Medulla oblongata (tissue), 1 donor: ENCODE data around the gene MON1A.
"Not testable (repeated sequence)": the region's sequence is repeated elsewhere in the genome, so short reads cannot be mapped to it uniquely, and the experiment has no call there.

Experiments
- DNase-seq: peaks from one replicate; pipeline ENCODE4 v3.0.0-alpha.2; 2015; ENCODE audit errors: extremely low spot score

The MON1A gene, protein sequence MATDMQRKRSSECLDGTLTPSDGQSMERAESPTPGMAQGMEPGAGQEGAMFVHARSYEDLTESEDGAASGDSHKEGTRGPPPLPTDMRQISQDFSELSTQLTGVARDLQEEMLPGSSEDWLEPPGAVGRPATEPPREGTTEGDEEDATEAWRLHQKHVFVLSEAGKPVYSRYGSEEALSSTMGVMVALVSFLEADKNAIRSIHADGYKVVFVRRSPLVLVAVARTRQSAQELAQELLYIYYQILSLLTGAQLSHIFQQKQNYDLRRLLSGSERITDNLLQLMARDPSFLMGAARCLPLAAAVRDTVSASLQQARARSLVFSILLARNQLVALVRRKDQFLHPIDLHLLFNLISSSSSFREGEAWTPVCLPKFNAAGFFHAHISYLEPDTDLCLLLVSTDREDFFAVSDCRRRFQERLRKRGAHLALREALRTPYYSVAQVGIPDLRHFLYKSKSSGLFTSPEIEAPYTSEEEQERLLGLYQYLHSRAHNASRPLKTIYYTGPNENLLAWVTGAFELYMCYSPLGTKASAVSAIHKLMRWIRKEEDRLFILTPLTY

DNA sequence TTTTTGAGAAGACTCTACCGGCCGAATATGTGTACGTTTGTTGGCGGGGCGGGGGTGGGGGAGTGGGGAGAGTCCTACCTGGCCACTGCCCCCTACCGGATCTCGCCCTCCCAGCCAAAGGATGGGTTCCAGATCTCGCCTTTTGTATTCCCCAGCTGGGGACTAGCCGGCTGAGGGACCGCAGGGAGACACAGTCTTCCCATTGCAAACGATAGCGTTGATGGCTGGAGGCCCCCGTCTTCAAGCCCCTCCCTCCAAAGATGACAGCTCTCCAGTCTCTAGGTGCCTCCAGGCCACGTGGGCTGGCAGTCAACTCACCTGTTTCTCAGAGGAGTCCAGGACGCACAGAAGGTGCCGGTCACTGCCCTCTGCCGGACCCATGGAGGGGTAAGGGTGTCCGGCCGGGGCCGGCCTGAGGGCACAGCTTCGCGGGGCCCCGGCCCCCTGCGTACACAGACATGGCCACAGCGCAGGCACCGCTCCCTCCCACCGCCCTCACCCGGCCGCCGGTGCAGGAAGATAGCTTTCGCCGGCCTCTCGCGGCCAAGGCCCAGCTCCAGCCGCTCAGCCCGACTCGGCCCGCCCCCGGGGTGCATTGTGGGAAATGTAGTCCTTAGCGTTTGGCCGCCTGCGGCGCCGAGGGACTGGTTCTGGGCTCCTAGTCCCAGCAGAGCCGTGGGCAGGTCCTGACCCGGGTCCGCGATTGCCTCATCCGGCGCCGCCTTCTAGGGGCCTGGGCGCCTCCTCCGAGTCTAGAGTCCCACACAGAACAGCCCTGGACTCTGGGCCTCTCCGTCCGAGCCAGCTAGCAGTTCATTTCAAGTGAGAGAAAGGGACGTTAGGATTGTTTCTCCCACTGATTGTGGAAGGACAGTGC lies at the start of gene MON1A:
MON1A (minus strand) TSS at position 521 of the 877 bp plus-strand sequence. CDS start 16,465 bp downstream, outside the sequence.
- DNase-seq = peak; percentile 94

DNA sequence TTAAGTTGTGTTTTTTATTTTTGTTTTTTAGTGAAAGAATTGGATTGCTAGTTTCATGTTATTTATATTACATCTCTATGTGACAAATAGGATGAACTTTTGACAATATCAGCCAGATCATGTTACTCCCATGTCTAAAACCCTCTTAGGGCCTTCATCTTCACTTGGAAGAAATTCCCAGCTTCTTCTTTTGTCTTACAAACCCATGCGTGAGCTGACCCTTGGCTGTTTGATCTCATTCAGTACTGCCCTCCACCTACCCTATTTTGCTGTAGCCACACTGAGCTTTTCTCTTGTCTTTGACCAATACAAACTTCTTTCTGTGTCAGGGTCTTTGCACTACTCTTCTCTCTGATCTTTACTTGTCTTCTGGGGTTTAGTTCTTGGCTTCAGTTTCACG lies 47.3 kb upstream of the MON1A start:
- DNase-seq = no peak

DNA sequence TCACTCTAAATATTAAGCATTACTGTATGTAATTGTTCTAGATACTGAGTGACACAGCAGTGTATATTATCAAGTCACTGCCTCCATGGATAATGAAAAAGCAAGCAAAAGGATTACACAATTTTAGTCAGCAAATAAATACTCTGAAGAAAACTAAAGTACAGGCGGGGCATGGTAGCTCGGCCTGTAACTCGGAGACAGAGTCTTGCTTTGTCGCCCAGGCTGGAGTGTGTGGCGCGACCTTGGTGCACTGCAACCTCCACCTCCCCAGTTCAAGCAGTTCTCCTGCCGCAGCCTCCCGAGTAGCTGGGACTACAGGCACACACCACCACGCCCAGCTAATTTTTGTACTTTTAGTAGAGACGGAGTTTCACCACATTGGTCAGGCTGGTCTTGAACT lies 43.0 kb upstream of the MON1A start:
- DNase-seq = no peak

DNA sequence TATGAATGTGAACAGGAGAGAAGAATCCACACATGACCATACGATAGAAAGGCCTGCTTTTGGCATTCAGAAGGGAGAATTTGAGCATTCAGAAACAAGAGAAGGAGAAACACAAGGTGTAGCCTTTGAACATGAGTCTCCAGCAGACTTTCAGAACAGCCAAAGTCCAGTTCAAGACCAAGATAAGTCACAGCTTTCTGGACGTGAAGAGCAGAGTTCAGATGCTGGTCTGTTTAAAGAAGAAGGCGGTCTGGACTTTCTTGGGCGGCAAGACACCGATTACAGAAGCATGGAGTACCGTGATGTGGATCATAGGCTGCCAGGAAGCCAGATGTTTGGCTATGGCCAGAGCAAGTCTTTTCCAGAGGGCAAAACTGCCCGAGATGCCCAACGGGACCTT lies 38.7 kb upstream of the MON1A start:
- no peak for DNase-seq

DNA sequence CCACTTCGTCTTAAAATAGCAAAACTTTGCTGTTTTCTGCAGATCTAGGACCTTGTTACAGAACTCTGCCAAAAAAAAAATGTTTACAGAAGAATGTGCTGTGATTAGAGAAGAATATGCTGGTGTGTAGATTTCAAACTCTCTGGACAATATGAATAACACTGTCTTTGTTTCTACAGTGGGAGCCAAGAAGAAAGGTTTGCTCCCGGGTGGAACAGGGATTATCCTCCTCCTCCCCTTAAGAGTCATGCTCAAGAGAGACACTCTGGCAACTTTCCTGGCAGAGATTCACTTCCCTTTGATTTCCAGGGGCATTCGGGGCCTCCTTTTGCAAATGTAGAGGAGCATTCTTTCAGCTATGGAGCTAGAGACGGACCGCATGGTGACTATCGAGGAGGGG lies 37.7 kb upstream of the MON1A start:
- peak; percentile 7 for DNase-seq

DNA sequence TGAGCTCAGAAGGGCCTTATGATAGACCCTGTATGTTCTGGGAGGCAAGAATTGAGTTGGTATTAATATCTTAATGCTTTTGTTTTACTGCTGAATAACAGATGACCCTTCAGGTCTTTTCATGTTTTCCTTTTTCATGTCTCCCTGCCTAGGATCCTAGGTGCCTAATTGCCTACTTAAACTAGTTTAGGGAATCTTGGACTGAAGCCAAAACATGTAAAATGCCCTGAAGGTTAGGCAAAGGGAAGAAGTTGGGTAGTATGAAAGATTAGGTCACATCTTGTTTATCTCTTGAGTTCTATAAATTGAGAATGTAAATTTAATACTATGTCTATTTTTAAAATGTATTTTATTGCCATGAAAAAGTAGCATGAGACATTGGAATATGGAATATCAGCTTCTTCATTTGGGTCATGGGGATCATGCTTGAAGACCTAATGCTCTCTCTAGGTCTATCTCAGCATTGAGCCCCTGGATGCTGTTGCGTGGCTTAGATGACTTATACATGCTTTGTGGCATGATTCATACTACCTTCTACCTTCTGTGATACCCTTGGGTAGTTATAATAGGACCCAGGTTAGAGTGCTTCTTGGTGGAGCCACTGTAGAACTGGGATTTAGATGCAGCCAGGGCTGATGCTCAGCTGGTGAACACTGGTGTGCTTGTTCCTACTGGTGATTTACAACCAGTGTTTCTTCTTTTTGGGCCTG lies 36.8 kb upstream of the MON1A start:
- no peak for DNase-seq

DNA sequence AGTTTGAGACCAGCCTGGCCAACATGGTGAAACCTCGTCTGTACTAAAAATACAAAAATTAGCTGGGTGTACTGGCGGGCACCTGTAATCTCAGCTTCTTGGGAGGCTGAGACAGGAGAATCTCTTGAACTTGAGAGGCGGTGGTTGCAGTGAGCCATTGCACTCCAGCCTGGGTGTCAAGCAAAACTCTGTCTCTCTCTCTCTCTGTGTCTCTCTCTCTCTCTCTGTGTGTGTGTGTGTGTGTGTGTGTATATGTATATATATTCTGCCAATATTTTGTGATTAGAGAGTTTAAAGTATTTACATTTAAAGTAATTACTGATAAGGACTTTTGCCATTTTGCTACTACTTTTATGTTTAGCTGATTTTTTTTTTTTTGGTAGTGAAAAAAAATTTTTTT lies 26.0 kb upstream of the MON1A start:
- DNase-seq = no peak

DNA sequence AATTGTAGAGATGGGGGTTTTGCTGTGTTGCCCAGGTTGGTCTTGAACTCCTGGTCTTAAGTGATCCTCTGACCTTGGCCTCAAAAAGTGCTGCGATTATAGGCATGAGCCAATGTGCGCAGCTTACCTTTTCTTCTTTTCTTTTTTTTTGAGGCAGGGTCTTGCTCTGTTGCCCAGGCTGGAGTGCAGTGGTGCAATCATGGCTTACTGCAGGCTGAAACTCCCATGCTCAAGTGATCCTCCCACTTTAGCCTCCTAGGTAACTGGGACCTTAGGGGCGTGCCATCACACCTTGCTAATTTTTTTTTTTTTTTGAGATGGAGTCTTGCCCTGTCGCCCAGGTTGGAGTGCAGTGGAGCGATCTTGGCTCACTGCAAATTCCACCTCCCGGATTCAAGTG lies 23.3 kb upstream of the MON1A start:
- DNase-seq = no peak

DNA sequence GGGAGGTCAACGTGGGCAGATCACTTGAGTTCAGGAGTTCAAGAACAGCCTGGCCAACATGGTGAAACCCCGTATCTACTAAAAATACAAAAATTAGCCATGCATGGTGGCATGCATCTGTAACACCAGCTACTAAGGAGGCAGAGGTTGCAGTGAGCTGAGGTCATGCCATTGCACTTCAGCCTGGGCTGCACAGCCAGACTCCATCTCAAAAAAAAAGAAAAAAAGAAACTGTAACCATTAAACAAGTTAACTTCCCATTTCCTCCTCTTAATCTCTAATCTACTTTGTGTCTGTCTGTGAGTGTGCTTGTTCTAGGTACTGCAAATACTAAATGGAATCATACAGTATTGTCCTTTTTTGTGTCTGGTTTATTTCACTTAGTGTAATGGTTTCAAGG lies 13.0 kb upstream of the MON1A start:
- DNase-seq = no peak

DNA sequence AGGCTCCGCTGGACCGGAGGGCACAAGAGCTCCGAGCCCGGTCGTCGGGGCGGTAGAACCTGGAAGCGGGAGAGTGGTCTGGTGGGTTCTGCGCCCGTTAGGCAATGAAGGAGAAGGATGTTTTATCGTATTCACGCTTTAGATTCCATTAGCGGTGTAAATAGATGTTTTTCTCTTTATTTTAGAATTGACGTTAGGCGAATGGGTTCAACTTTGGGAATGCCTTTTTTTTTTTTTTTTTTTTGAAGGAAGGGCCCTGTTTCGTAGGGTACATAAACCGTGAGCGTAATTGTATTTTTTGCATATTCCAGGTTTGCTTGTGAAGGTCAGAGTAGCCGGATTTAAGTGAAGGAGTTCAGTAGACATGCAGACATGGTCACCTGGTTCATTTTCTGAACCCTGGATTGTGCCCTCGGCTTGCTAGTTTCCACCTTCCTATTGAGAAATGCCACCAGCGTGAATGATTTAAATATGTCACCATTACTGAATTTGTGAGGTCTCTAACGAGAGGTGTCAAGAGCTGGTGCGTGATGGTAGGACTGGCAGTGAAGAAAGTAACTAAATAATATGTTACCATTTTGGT lies 11.1 kb upstream of the MON1A start:
- no peak for DNase-seq

DNA sequence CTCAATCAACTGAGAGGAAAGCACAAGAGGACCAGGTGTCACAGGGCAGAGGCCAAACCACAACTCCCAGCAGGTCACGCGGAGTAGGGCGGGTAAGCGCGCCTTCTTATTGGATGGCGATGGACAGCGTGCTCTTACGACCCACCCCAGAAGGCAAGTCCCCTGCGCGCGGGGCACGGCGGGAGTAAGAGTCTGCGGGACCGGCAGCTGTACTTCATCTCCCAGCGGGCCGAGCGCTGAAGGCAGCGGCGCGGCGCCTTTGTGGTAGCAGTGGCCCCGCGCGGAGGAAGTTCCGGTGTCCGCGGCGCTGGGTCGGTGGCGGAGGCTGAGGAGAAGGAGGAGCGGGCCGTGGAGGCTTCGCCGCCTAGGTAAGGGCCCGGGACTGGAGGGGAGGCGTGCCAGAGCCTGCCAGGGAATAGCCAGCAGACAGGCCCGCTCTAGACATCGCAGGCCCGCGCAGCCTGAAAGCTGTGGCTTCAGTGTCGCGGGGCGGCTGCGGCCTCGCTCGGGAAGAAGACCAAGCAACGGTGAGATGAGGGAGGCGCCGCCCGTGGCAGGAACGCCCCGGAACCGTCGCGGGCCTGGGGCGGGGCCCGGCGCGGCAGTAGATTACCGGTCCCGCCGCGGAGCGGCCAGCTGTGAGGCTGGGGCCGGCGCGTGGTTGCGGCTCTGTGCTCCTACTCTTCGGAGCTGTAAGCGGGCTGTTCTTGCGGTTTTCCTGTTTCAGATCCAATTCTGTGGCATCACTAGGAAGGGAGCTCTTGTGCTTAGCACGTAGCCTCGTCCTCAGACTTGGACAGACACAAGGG lies 10.5 kb upstream of the MON1A start, which contains the start of gene RBM6:
RBM6 (plus strand) TSS at position 293 of the 809 bp plus-strand sequence. CDS start 22,492 bp downstream, outside the sequence.
- DNase-seq = peak; percentile 99

DNA sequence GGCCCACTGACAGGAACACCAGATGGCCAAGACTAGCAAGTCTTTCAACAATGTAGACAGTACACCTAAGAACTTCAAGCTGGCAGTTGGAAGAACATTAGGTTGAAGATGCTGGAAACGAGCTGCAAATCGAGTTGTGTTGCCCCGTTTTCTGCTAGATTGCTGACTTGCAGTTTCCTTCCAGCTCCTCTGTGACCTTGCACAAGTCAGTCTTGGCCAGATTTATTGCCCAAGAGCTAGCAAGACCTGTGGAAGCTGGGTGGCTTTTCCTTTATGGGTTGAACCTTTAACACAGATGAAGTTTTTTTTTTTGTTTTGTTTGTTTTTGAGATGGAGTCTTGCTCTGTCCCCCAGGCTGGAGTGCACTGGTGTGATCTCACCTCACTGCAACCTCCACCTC lies 7.5 kb upstream of the MON1A start:
- DNase-seq = no peak

DNA sequence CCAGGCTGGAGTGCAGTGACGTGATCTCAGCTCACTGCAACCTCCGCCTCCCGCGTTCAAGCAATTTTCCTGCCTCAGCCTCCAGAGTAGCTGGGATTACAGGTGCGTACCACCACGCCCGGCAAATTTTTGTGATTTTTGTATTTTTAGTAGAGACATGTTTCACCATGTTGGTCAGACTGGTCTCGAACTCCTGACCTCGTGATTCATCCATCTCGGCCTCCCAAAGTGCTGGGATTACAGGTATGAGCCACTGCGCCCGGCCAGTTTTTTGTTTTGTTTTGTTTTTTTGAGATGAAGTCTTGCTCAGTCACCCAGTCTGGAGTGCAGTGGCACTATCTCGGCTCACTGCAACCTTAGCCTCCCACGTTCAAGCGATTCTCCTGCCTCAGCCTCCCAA lies 2.7 kb upstream of the MON1A start:
- not testable (repeated sequence) for DNase-seq

DNA sequence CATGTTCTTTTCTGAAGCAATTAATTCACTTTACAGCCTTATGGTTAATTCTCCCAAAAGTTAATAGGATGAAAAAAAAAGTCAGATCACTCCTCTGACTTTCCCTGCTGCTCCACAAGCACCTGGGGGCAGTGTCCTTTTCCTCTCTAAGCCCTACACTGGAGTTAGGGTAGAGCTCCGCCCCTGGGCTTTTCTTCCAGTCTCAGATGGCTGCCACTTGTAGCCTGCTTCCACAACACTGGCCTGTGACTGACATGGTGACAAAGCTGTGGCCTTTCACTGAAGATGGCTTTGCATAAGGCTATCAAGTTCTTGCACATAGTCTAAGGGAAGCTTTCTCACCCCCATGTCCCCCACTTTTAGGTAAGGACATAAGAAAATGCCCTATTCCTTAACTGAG lies 1.3 kb upstream of the MON1A start:
- DNase-seq = no peak

DNA sequence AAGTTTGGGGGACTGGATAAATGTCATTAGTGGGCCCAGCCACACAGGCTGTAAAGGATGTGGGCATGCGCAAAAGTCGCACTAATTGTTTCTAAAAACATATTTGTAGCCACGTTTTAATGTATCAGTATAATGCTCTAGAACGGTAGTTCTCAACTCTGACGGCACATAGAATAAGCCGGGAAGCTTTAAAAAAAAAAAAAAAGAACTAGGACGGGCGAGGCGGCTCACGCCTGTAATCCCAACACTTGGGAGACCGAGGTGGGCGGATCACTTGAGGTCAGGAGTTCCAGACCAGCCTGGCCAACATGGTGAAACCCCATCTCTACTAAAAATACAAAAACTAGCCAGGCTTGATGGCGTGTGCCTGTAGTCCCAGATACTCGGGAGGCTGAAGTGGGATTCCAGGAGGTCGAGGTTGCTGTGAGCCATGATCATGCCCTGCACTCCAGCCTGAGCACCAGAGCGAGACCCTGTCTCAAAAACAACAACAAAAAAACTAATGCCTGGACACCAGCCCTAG lies 618 bp upstream of the MON1A start:
- no peak for DNase-seq

DNA sequence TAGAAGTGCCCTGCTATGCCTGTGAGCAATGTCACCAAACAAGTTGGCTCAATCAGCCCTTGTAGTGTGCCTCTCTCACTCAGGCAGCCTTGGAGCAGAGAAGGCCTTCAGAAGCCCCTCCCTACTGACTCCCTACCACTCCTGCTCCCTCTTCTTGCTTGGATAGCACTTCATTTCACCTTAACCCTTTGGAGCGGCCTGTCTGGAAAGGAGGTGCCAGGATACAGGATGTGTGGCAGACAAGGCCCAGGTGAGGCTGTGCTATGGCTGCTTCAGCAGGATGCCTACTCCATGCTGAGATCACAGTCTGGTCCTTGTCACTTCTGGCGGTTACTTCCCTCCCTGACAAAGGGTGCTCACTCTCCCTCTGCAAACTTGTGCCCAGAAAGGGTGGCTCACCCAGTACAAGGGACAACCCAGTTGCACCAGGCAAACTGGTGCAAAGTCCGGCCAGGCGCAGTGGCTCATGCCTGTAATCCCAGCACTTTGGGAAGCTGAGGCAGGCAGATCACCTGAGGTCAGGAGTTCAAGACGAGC lies 1.1 kb downstream of the MON1A start:
- DNase-seq = no peak

DNA sequence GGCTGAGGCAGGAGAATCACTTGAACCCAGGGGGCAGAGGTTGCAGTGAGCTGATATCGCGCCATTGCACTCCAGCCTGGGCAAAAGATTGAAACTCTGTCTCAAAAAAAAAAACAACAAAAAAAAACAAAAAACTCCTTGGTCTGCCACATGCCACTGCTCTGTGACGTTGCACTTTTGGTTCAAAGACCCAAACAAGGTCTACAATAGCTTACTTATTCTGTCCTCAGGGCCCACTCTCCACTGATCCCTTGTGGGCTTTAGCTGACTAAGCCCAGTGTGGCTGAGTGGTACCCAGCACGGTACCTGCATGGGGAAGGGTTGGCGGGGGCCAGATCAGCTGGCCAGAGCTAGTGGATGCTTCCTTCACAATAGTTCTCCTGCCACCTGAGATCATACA lies 1.8 kb downstream of the MON1A start:
- DNase-seq = no peak

DNA sequence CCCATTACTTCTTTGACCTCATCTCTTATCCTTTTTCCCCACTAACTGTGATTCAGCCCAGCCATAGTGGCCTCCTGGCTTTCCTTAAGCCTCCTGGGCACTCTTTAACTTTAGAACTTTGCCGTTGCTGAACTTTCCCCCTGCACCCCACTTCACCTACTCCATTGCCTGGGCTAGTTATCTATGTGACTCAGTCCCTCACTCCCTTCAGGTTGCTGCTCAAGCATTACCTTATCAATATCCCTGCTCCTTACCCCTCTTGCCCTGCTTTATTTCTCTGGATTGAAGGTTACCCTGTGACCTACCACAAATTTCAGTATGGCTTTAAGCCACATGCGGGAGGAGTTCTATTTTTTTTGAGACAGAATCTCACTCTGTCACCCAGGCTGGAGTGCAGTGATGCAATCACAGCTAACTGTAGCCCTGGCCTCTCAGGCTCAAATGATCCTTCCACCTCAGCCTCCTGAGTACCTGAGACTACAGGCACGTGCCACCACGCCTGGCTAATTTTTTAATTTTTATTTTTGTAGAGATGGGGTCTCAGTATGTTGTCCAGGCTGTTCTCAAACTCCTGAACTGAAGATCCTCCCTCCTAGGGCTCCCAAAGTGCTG lies 3.4 kb downstream of the MON1A start:
- DNase-seq = no peak

DNA sequence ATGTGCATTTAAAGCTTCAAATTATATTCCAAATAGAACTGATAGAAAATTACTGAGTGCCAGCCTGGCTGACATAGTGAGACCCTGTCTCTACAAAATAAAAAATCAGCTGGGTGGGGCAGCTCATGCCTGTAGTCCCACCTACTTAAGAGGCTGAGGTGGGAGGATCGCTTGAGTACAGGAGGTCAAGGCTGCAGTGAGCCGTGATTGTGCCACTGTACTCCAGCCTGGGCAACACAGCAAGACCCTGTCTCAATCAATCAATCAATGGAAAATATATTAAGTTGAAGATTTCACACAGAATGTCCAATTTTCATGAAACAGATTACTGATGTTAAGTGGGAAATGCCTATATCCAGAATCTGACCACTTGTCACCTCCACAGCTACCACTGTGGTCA lies 4.1 kb downstream of the MON1A start:
- DNase-seq = no peak

DNA sequence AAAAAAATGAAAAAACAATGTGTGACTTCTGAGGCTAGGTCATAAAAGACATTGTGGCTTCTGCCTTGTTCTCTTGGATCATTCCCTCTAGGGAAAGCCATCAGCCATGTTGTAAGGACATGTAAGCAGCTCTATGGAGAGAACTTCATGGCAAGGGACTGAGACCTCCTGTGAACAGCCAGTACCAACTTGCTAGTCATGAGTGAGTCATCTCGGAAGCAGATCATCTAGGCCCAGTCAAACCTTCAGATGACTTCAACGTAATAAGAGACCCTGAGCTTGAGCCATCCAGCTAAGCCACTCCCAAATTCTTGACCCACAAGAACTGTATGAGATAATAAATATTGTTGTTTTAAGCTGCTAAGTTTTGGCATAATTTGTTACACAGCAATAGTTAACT lies 4.9 kb downstream of the MON1A start:
- DNase-seq = no peak
